Chondrocyte (in vitro differentiated cells): ENCODE results near the gene ACTR6. TPM values are rescaled to one million over a fixed set of nuclear protein-coding genes. Genes with fewer than 3 reads are reported as not detected.
A peak's percentile ranks its signal among the peaks of the same experiment; 100 is the strongest.
"Not testable (repeated sequence)": the region's sequence is repeated elsewhere in the genome, so short reads cannot be mapped to it uniquely, and the experiment has no call there.

Experiments used
- DNase-seq: peaks from one replicate; pipeline ENCODE4 v3.0.0; 2021; ENCODE audit warnings: mixed read lengths, low spot score
- H3K27ac Mint-ChIP-seq: one replicate; pipeline ENCODE4 v1.8.0; 2021; ENCODE audit warnings: mild to moderate bottlenecking, moderate library complexity, mixed read lengths; ENCODE audit not compliant: unreplicated experiment
- H3K27me3 Mint-ChIP-seq: 2 replicates; pipeline ENCODE4 v1.8.0; 2021; ENCODE audit warnings: low read depth, mixed read lengths
- H3K36me3 Mint-ChIP-seq: 2 replicates; pipeline ENCODE4 v1.8.0; 2021; ENCODE audit warnings: low read depth, mixed read lengths
- H3K4me1 Mint-ChIP-seq: 2 replicates; pipeline ENCODE4 v1.8.0; 2021; ENCODE audit warnings: low read depth, mild to moderate bottlenecking, mixed read lengths
- H3K4me3 Mint-ChIP-seq: one replicate; pipeline ENCODE4 v1.8.0; 2021; ENCODE audit warnings: mild to moderate bottlenecking, moderate library complexity, mixed read lengths; ENCODE audit not compliant: unreplicated experiment
- H3K9me3 Mint-ChIP-seq: 2 replicates; pipeline ENCODE4 v1.8.0; 2021; ENCODE audit warnings: low read depth, mixed read lengths
- CTCF ChIP-seq: fragments of 200-600 bp; sonication (generic); IDR thresholded peaks from 2 replicates; pipeline ENCODE4 v1.5.0; 2021; ENCODE audit warnings: antibody characterized with exemption, mild to moderate bottlenecking, moderate library complexity
- total RNA-seq: library from RNA; stranded (reverse); gene quantifications from 3 replicates; pipeline ENCODE4 v1.2.1, GENCODE V29; 2021

Gene ACTR6
- total RNA-seq, 1 donor from 2014 or later: 20.7 TPM

DNA sequence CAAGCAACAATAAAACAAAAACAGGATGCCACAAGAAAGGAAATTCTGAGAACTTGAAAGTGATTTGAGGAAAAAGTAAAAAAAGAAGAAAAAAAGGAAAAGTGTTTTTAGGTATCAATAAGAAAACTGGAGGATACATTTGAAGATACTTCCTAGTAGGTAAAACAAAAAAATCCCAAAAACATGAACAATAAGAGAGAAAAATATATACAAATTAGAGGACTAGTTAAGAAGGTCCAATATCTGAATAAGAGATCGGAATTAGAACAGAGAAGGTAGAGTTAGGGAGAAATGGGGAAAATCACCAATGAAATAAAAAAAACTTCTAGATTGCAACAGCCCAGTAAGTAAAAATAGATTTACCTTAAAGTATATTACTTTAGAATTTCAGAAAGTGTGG is 57.5 kb downstream of the ACTR6 start:
- no peaks in the 10 kb centered on the region for H3K27me3 Mint-ChIP-seq
- H3K27ac Mint-ChIP-seq: no peak overlapping the region
- H3K4me1 Mint-ChIP-seq: no peaks in the 10 kb centered on the region
- peaks cover 5% of the 10 kb centered on the region for H3K9me3 Mint-ChIP-seq
- TF ChIP-seq CTCF: no peak
- DNase-seq: no peak
- no peak overlapping the region for H3K4me3 Mint-ChIP-seq
- no peaks in the 10 kb centered on the region for H3K36me3 Mint-ChIP-seq

DNA sequence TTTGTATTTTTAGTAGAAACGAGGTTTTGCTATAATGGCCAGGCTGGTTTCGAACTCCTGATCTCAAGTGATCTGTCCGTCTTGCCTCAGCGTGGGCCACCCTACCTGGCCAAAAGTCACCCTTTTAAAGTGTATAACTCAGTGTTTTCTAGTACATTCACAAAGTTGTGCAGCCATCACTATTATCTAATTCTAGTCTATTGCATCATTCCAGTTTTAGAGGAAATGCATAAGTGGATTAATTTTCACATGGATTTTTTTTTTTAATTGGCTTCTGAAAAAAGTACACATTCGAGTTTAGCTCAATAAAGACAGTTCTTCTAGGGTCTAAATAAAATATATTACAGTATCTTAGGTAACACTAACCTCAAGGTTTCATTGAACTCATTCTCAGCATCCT is 62.5 kb downstream of the ACTR6 start:
- no peak for DNase-seq
- Mint-ChIP-seq H3K9me3 (peaks cover 1% of the 10 kb centered on the region), H3K36me3 (no peaks in the 10 kb centered on the region), H3K4me3 (no peak overlapping the region), H3K27ac (no peak overlapping the region), H3K27me3 (no peaks in the 10 kb centered on the region), H3K4me1 (peaks cover 8% of the 10 kb centered on the region)
- no peak for TF ChIP-seq CTCF

GRCh38 chr12:100265107-100265506 is 64.5 kb downstream of the ACTR6 start:
- H3K4me1 Mint-ChIP-seq: peaks cover 25% of the 10 kb centered on the region
- not testable (repeated sequence) for H3K9me3 Mint-ChIP-seq, H3K27me3 Mint-ChIP-seq, H3K27ac Mint-ChIP-seq, H3K4me3 Mint-ChIP-seq, H3K36me3 Mint-ChIP-seq, DNase-seq

DNA sequence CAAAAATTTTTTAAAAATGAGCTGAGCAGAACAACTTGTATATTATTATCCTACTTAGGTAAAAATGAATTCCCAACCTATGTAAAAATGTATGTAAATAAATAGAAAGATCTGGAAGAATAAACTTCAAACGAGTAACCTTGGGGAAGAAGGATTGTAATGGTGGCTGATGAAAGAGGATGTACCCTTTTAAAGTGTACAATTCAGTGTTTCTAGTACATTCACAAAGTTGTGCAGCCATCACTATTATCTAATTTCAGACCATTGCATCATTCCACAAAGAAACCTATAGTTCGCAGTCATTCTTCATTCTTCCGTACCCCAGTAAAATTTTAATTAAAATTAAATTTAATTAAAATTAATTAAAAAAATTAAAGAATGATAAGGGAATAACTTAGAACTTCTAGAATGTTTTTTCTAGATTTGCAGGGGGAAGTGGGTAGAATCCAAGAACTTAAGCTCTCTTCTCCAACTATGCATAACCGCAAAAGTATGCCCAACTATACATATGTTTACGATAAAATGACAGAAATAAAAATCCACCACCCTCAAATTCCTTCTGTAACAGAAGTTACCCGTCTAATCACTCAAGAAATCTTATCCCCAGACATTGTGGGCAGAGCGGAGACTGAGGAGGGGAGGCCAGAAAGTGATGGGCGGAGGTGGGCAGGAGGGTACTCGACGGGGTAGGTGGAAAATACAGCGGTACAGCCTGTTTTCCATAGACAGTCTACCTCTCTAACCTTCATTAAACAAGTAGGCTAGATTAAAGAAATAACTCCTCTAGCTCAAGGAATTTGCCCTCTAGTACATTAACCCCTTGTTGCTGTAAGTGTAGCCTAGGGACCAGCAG is 65.3 kb downstream of the ACTR6 start:
- DNase-seq: no peak
- Mint-ChIP-seq H3K9me3 (no peaks in the 10 kb centered on the region), H3K27ac (peak overlapping the region; percentile 97), H3K36me3 (no peaks in the 10 kb centered on the region), H3K27me3 (no peaks in the 10 kb centered on the region), H3K4me1 (peaks cover 29% of the 10 kb centered on the region), H3K4me3 (peak overlapping the region; percentile 99)
- no peak for TF ChIP-seq CTCF

GRCh38 chr12:100266585-100266834 is 65.9 kb downstream of the ACTR6 start:
- Mint-ChIP-seq H3K4me1 (peaks cover 32% of the 10 kb centered on the region), H3K36me3 (no peaks in the 10 kb centered on the region), H3K27ac (peak overlapping the region; percentile 97), H3K27me3 (no peaks in the 10 kb centered on the region), H3K9me3 (no peaks in the 10 kb centered on the region), H3K4me3 (peak overlapping the region; percentile 99)
- DNase-seq: no peak
- TF ChIP-seq CTCF: no peak
